GM21786 (cell line): ENCODE data around the gene UBR1.

ENCODE experiments used
- ATAC-seq: cut with Tn5 transposase; IDR thresholded peaks from one replicate; pipeline ENCODE4 v1.9.1; 2021; ENCODE audit not compliant: unreplicated experiment

Gene UBR1

GRCh38 chr15:43111354-43111753, 5.5 kb upstream of the UBR1 start:
- ATAC-seq, result no peak

DNA sequence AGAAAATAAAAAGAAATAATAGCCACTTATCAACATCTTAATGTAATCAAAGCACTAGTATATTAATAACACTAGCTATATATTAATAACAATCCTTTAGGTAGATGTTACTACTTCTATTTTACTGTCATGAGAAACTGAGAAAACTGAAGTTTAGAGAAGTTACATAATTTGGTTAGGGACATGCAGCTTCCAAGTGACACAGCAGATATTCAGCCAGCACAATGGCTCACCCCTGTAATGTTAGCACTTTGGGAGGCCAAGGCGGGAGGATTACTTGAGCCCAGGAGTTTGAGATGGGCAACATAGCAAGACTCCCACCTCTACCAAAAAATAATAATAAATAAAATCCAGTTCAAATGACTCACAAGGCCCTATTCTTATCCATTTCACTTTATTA, 1.9 kb upstream of the UBR1 start:
- no peak for ATAC-seq

- ATAC-seq, result no peak
These were observed 620 bp upstream of the UBR1 start for GRCh38 chr15:43106486-43106829.

GRCh38 chr15:43105077-43105736, 631 bp downstream of the UBR1 start:
- no peak for ATAC-seq

GRCh38 chr15:43104426-43104825, 1.4 kb downstream of the UBR1 start:
- ATAC-seq, result no peak

- ATAC-seq, result no peak
These were observed 1.9 kb downstream of the UBR1 start for GRCh38 chr15:43103907-43104306.

DNA sequence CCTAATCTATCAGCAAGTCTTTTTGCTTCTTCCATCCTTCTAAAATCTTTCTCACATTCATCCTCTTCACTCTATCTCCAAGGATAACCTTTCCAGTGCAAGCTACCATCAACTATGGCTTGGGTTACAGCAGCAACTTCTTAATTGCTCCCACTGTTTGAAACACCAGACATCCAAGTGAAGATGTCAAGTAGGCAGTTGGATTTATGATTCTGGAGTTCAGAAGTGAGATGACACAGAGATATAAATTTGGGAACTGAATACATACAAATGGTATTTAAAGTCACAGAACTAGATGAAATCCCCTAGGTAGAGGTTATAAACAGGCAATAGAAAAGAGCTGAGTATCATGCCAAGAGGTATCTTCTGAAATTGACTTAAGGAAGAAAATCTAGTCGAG, 3.7 kb downstream of the UBR1 start:
- no peak for ATAC-seq

GRCh38 chr15:43100971-43101370, 4.9 kb downstream of the UBR1 start:
- ATAC-seq, result no peak

GRCh38 chr15:43099105-43099845, 6.6 kb downstream of the UBR1 start:
- ATAC-seq, result no peak

GRCh38 chr15:43096411-43096810, 9.4 kb downstream of the UBR1 start:
- no peak for ATAC-seq

DNA sequence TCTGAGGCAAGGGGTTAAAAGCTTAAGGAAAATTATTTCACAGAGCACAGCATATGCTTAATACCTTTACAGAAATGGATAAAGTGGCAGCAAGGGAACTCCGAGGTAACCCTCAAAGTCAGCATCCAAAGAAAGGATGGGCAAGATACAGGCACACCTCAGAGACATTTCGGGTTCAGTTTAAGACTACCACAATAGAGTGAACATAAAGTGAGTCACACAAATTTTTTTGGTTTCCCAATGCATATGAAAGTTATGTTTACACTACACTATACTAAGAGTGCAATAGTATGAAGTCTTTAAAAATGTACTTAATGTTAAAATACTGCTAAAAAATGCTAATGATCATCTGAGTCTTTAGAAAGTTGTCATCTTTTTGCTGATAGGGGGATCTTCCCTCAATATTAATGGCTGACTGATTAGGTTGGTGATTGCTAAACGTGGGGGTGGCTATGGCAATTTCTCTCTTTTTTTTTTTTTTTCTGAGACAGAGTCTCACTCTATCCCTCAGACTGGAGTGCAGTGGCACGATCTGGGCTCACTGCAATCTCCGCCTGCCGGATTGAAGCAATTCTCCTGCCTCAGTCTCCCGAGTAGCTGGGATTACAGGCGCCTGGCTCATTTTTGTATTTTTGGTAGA, 10.0 kb downstream of the UBR1 start:
- ATAC-seq, result no peak

GRCh38 chr15:43095243-43095642, 10.6 kb downstream of the UBR1 start:
- ATAC-seq, result no peak

DNA sequence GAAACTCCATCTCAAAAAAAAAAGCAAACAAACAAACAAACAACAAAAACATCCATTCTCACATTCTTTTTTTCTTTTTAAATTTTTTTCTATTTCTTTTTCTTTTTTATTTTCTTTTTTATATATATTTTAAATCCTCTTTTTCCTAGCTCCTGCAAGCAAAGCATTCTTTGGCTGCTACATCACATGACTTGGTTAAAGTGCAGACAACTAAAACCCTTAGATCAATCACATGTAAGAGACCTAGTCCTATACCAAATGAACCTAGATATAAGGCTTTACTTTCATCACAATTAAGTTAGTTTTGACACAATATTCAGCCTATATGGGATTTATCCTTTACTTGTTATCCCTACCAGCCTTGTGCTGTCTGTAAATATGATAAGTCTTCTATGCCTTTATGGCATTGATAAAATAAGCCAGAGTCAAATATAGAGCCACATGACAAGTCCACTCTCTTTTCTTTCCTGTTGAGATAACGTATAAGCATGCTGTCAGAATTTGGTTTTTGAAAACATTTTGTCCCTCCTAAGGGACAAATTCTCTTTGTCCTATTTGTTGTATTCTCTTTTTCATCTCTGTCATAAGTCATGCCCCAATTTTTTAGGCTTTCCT, 11.3 kb downstream of the UBR1 start:
- no peak for ATAC-seq

DNA sequence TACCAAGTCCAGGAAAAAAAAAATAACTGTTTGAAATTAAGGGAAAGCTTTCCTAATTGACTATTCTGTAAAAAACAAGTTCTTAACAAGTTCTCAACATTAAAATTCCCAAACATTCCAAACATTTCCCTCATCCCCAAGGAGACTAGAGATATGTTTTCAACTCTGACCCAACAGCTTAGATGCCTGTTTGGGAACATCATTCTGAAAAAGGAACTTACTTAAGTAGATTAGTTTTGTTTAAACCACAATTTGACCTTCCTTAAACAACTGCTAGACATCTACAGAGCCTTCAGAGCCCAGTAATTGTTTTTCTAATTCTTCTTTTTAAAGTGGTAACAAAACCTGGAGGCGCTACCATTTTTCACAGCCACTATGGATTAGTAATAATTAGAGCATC, 12.8 kb downstream of the UBR1 start:
- no peak for ATAC-seq

GRCh38 chr15:43091859-43092258, 14.0 kb downstream of the UBR1 start:
- no peak for ATAC-seq

DNA sequence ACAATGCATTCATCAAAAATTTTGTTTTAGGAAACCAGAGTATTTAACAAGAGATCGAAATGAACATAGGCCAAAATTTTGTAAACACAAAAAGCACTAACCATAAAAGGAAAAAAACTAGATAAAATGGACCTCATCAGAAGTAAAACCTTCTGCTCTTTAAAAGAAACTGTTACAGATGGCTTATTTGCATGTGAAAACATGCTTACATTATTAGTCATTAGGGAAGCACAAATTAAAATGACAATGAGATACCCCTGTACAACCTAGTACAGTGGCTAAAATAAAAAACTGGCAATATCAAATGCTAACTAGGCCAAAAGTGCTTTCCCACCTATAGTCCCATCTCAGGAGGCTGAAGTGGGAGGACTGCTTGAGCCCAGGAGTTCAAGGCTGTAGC, 19.3 kb downstream of the UBR1 start:
- ATAC-seq, result no peak

GRCh38 chr15:43085921-43086320, 19.9 kb downstream of the UBR1 start:
- no peak for ATAC-seq

- ATAC-seq, result no peak
These were observed 23.3 kb downstream of the UBR1 start for GRCh38 chr15:43082509-43082908.

DNA sequence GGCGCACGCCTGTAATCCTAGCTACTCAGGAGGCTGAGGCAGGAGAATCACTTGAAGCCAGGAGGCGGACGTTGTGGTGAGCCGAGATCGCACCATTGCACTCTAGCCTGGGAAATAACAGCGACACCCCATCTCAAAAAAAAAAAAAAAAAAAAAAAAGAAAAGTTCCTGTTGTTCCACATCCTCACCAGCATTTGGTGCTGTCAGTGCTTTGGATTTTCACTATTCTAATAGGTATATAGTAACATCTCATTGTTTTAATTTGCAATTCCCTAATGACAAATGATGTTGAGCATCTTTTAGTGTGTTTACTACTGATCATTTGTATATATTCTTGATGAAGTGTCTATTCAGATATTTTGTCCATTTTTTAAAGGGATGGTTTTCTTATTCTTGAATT, 24.6 kb downstream of the UBR1 start:
- no peak for ATAC-seq

DNA sequence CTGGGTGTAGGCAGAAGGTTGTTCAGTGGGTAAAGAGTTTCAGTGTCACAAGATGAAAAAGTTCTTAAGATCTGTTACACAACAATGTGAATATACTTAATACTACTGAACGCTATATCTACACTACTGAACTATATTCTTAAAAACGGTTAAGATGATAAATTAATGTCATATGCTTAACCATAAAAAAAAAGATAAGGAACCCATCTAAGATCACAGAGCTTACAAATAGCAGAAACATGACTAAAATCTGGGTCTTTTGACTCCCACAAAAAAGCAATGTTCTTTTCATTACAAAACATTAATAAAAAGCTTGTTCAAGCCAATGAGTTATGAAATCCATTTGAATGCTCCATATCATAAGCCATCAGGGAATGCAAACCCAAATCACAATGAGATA, 34.4 kb downstream of the UBR1 start:
- ATAC-seq, result no peak

DNA sequence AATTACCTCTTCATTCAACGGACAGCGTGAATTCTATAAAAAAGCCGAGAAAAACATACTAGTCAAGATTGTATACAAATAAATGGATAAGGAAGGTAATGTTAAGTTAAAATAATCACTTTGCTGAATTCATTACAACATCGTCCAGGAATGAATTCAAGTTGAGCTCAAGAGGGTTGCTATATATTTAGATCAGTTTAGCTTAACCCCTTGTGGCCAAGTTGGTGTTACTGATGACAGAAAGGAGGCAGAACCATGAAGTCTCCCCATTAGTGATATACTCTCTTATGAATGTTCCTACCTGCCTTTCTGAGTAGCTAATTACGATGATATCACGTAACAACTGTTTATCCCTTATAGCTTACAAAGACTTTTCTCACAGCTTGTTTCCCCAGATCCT, 34.9 kb downstream of the UBR1 start:
- ATAC-seq, result no peak

DNA sequence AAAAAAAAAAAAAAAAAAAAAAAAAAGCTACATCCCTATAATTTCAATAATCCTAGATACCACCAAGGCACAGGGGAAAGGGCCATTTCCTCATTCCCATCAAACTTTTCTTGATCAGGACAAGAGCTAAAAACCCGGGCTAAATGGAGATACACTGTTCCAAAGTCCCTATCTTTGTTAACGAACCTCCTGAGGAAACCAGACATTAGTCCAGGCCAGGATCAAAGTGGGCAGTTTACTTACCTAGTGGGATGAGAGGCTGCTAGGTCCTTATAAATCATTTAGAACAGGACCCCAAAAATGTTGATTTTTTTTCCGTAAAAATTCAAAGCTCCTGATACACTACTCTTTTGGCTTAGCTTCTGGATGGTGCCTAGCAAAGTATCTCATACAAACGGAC, 35.6 kb downstream of the UBR1 start:
- no peak for ATAC-seq
